GM18498 (cell line): ENCODE measurements around the gene SCYGR7.
"Not testable (repeated sequence)": the region's sequence is repeated elsewhere in the genome, so short reads cannot be mapped to it uniquely, and the experiment has no call there.

ENCODE experiments used
- ATAC-seq: cut with Tn5 transposase; IDR thresholded peaks from one replicate; pipeline ENCODE4 v1.9.1; 2021; ENCODE audit warnings: mild to moderate bottlenecking, moderate library complexity; ENCODE audit not compliant: unreplicated experiment

Gene SCYGR7

GRCh38 chr2:227728035-227728434 is at the start of gene SCYGR7:
Gene SCYGR7, plus strand, starts transcription at chr2:227728335. Its CDS starts 0 bp downstream, at chr2:227728335.
- no peak for ATAC-seq

- ATAC-seq: no peak
Measured at GRCh38 chr2:227684258-227684657, 43.9 kb upstream of the SCYGR7 start.

GRCh38 chr2:227687189-227687588 is 40.9 kb upstream of the SCYGR7 start:
- ATAC-seq: no peak

GRCh38 chr2:227696990-227697679 is 31.0 kb upstream of the SCYGR7 start:
- ATAC-seq: no peak

- no peak for ATAC-seq
Measured at GRCh38 chr2:227701556-227701955, 26.6 kb upstream of the SCYGR7 start.

GRCh38 chr2:227703280-227703732 is 24.8 kb upstream of the SCYGR7 start:
- ATAC-seq: no peak

- ATAC-seq: no peak
Measured at GRCh38 chr2:227703961-227704360, 24.2 kb upstream of the SCYGR7 start.

- ATAC-seq: no peak
Measured at GRCh38 chr2:227706859-227707258, 21.3 kb upstream of the SCYGR7 start.

- no peak for ATAC-seq
Measured at GRCh38 chr2:227707390-227707789, 20.7 kb upstream of the SCYGR7 start.

- no peak for ATAC-seq
Measured at GRCh38 chr2:227710986-227711385, 17.1 kb upstream of the SCYGR7 start.

GRCh38 chr2:227713291-227713690 is 14.8 kb upstream of the SCYGR7 start:
- ATAC-seq: no peak

GRCh38 chr2:227716501-227716900 is 11.6 kb upstream of the SCYGR7 start:
- ATAC-seq: no peak

- no peak for ATAC-seq
Measured at GRCh38 chr2:227717687-227718567, 10.2 kb upstream of the SCYGR7 start, which contains the start of gene SLC19A3. Gene SLC19A3, minus strand, starts transcription at chr2:227718028. Its CDS starts 15,710 bp downstream, at chr2:227702318.

GRCh38 chr2:227719641-227720040 is 8.5 kb upstream of the SCYGR7 start:
- no peak for ATAC-seq

- ATAC-seq: no peak
Measured at GRCh38 chr2:227720680-227721079, 7.5 kb upstream of the SCYGR7 start.

- ATAC-seq: not testable (repeated sequence)
Measured at GRCh38 chr2:227722821-227723220, 5.3 kb upstream of the SCYGR7 start.

GRCh38 chr2:227724394-227725039 is 3.6 kb upstream of the SCYGR7 start, which contains the start of gene SCYGR6:
Gene SCYGR6, minus strand, starts transcription at chr2:227724757. Its CDS starts 0 bp downstream, at chr2:227724757.
- no peak for ATAC-seq

GRCh38 chr2:227739351-227739750 is 11.2 kb downstream of the SCYGR7 start:
- no peak for ATAC-seq

- not testable (repeated sequence) for ATAC-seq
Measured at GRCh38 chr2:227740705-227741104, 12.6 kb downstream of the SCYGR7 start.

- no peak for ATAC-seq
Measured at GRCh38 chr2:227745594-227745993, 17.5 kb downstream of the SCYGR7 start, which contains the start of gene SCYGR8. Gene SCYGR8, plus strand, starts transcription at chr2:227745894. Its CDS starts 0 bp downstream, at chr2:227745894.

GRCh38 chr2:227748079-227748478 is 19.9 kb downstream of the SCYGR7 start:
- no peak for ATAC-seq
